ENCODE measurements around the gene GALNT18. TPM values are rescaled to one million over a fixed set of nuclear protein-coding genes. Genes with fewer than 3 reads are reported as not detected.

The GALNT18 gene
- polyA plus RNA-seq, 1 donor from 2014 or later = 7.6 TPM

DNA sequence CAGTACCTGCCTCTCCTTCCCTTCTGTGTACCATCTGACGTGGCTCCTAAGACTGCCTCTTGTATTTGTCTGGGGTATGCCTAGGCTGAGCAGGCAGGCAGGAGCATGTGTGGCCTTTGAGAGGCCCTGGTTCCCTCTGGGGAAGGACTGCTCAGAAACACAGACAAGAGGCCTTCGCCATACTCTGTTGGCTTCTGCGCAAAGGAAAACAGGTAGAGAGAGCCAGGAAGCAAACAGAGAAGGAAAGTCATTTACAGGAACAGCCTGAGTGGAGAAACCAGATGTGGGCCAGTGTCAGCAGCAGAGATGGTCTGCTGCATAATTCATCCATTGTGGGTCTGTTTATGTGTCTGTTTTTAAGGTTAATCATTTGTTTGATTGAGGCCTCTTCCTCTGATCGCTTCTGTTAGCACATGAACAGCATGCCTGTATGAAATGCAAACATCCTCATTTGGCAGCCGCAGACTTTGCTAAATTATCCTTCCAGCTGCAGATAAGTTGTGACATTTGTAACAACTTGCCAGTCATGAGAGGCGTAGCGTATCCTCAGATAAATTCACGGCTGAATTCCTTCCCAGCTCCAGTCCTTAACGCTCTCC is 119.4 kb downstream of the GALNT18 start:
- Histone ChIP-seq H3K9ac (ENCODE audit: low read length) (no peak overlapping the region), H3K27ac (ENCODE audit: low read length) (no peak overlapping the region), H3K27me3 (ENCODE audit: insufficient read depth, low read depth, low read length) (peaks cover 7% of the 10 kb centered on the region), H3K79me2 (replicated peaks; ENCODE audit: insufficient read depth, low read length) (no peaks in the 10 kb centered on the region), H3K4me2 (ENCODE audit: low read length) (peak overlapping the region; percentile 22), H3K36me3 (ENCODE audit: insufficient read depth, low read length) (no peaks in the 10 kb centered on the region), H3K4me3 (ENCODE audit: low read length) (peak overlapping the region; percentile 43), H3F3A (ENCODE audit: insufficient read depth, low read length, poor library complexity, severe bottlenecking) (peaks cover 4% of the 10 kb centered on the region), H2AFZ (ENCODE audit: low read depth, low read length) (no peak overlapping the region), H4K20me1 (ENCODE audit: insufficient read depth) (no peaks in the 10 kb centered on the region), H3K9me2 (ENCODE audit: insufficient read depth, low read length) (no peaks in the 10 kb centered on the region), H3K9me3 (ENCODE audit: low read length) (no peaks in the 10 kb centered on the region)
- TF ChIP-seq SMC3 (conservative IDR thresholded peaks at IDR 0.05; ENCODE audit: poor library complexity) (peak; percentile 25), POLR2AphosphoS5 (IDR thresholded peaks at IDR 0.05) (peak; percentile 97), EP300 (conservative IDR thresholded peaks at IDR 0.05; ENCODE audit: poor library complexity, severe bottlenecking) (peak; percentile 95), TAF1 (IDR thresholded peaks at IDR 0.05; ENCODE audit: low read depth) (no peak), MXI1 (conservative IDR thresholded peaks at IDR 0.05; ENCODE audit: poor library complexity, severe bottlenecking) (peak; percentile 55), RAD21 (conservative IDR thresholded peaks at IDR 0.05) (no peak), EZH2 (IDR thresholded peaks at IDR 0.05; ENCODE audit: borderline replicate concordance, insufficient read depth, low read length, poor library complexity, severe bottlenecking) (no peak)
- TF ChIP-seq, protein P1, sequence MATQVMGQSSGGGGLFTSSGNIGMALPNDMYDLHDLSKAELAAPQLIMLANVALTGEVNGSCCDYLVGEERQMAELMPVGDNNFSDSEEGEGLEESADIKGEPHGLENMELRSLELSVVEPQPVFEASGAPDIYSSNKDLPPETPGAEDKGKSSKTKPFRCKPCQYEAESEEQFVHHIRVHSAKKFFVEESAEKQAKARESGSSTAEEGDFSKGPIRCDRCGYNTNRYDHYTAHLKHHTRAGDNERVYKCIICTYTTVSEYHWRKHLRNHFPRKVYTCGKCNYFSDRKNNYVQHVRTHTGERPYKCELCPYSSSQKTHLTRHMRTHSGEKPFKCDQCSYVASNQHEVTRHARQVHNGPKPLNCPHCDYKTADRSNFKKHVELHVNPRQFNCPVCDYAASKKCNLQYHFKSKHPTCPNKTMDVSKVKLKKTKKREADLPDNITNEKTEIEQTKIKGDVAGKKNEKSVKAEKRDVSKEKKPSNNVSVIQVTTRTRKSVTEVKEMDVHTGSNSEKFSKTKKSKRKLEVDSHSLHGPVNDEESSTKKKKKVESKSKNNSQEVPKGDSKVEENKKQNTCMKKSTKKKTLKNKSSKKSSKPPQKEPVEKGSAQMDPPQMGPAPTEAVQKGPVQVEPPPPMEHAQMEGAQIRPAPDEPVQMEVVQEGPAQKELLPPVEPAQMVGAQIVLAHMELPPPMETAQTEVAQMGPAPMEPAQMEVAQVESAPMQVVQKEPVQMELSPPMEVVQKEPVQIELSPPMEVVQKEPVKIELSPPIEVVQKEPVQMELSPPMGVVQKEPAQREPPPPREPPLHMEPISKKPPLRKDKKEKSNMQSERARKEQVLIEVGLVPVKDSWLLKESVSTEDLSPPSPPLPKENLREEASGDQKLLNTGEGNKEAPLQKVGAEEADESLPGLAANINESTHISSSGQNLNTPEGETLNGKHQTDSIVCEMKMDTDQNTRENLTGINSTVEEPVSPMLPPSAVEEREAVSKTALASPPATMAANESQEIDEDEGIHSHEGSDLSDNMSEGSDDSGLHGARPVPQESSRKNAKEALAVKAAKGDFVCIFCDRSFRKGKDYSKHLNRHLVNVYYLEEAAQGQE (IDR thresholded peaks at IDR 0.05; ENCODE audit: borderline replicate concordance) = peak; percentile 32
- TF ChIP-seq, protein P2, sequence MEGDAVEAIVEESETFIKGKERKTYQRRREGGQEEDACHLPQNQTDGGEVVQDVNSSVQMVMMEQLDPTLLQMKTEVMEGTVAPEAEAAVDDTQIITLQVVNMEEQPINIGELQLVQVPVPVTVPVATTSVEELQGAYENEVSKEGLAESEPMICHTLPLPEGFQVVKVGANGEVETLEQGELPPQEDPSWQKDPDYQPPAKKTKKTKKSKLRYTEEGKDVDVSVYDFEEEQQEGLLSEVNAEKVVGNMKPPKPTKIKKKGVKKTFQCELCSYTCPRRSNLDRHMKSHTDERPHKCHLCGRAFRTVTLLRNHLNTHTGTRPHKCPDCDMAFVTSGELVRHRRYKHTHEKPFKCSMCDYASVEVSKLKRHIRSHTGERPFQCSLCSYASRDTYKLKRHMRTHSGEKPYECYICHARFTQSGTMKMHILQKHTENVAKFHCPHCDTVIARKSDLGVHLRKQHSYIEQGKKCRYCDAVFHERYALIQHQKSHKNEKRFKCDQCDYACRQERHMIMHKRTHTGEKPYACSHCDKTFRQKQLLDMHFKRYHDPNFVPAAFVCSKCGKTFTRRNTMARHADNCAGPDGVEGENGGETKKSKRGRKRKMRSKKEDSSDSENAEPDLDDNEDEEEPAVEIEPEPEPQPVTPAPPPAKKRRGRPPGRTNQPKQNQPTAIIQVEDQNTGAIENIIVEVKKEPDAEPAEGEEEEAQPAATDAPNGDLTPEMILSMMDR (IDR thresholded peaks at IDR 0.05; ENCODE audit: poor library complexity, severe bottlenecking) = no peak

DNA sequence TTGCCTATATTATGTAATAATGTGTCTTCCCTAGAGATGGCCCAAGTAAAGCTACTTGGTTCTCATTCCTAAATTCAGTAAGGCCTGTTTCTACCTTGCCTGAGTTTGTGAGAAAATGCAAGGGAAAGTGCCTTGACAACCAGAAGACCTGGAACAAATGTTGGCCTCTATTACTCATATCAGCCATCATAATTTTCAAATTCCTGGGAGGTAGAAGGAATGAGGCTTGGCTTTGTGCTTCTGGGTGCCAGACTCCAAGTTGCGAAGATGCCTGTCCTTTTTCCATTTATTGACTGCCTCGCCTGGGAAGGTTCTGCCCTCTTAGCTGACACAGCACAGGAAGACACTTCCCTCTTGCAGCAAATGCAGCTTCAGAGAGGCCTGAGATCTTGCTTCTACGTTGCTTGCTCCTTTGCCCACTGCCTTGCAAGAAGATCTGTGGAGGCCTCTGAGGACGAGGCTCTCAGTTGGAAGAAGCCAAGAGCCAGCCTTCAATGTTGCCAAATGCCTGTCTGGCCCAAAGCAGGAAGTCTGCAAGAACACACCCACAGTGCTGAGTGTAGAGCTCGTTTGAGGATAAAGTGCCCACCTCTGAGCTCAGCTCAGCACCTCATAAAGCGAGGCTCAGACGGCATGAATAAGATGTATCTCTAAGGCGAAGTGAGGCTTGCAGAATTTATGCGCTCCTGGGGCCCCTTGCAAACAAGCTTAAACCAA is 120.1 kb downstream of the GALNT18 start:
- TF ChIP-seq MXI1 (conservative IDR thresholded peaks at IDR 0.05; ENCODE audit: poor library complexity, severe bottlenecking) = no peak
- TF ChIP-seq TAF1 (IDR thresholded peaks at IDR 0.05; ENCODE audit: low read depth) = no peak
- TF ChIP-seq POLR2AphosphoS5 (IDR thresholded peaks at IDR 0.05) = no peak
- no peak for TF ChIP-seq EP300 (conservative IDR thresholded peaks at IDR 0.05; ENCODE audit: poor library complexity, severe bottlenecking)
- TF ChIP-seq RAD21 (conservative IDR thresholded peaks at IDR 0.05) = no peak
- TF ChIP-seq, protein P1 (IDR thresholded peaks at IDR 0.05; ENCODE audit: borderline replicate concordance) = no peak
- no peak for TF ChIP-seq EZH2 (IDR thresholded peaks at IDR 0.05; ENCODE audit: borderline replicate concordance, insufficient read depth, low read length, poor library complexity, severe bottlenecking)
- no peak for TF ChIP-seq SMC3 (conservative IDR thresholded peaks at IDR 0.05; ENCODE audit: poor library complexity)
- TF ChIP-seq, protein P2 (IDR thresholded peaks at IDR 0.05; ENCODE audit: poor library complexity, severe bottlenecking) = no peak
- Histone ChIP-seq H3K4me3 (ENCODE audit: low read length) (peak overlapping the region; percentile 43), H3K79me2 (replicated peaks; ENCODE audit: insufficient read depth, low read length) (no peaks in the 10 kb centered on the region), H3K9me2 (ENCODE audit: insufficient read depth, low read length) (no peaks in the 10 kb centered on the region), H3K9me3 (ENCODE audit: low read length) (no peaks in the 10 kb centered on the region), H3K9ac (ENCODE audit: low read length) (no peak overlapping the region), H3K27me3 (ENCODE audit: insufficient read depth, low read depth, low read length) (peaks cover 7% of the 10 kb centered on the region), H4K20me1 (ENCODE audit: insufficient read depth) (no peaks in the 10 kb centered on the region), H2AFZ (ENCODE audit: low read depth, low read length) (no peak overlapping the region), H3F3A (ENCODE audit: insufficient read depth, low read length, poor library complexity, severe bottlenecking) (peaks cover 4% of the 10 kb centered on the region), H3K36me3 (ENCODE audit: insufficient read depth, low read length) (no peaks in the 10 kb centered on the region), H3K4me2 (ENCODE audit: low read length) (no peak overlapping the region), H3K27ac (ENCODE audit: low read length) (no peak overlapping the region)

All from neural cell (in vitro differentiated cells).